Endothelial cell of umbilical vein (primary cell): ENCODE data around the gene ARHGAP32.

Experiments used
- CTCF ChIP-seq, 2 donors: IDR thresholded peaks; 1 replicate in 1 of 2; 2 replicates in 1 of 2; pipeline ENCODE4 v1.5.1; 2011; ENCODE audit warnings: low read length in 2 of 2, mild to moderate bottlenecking in 2 of 2, moderate library complexity in 2 of 2, control low read depth in 1 of 2, inconsistent platforms in 1 of 2, low read depth in 1 of 2; ENCODE audit not compliant: insufficient read depth in 1 of 2; ENCODE audit errors: extremely low read depth in 1 of 2
- POLR2AphosphoS5 ChIP-seq: IDR thresholded peaks from 2 replicates; pipeline ENCODE4 v1.6.1; 2012; ENCODE audit warnings: low read depth, mild to moderate bottlenecking, control low read depth, low read length, moderate library complexity; ENCODE audit not compliant: insufficient read depth

DNA sequence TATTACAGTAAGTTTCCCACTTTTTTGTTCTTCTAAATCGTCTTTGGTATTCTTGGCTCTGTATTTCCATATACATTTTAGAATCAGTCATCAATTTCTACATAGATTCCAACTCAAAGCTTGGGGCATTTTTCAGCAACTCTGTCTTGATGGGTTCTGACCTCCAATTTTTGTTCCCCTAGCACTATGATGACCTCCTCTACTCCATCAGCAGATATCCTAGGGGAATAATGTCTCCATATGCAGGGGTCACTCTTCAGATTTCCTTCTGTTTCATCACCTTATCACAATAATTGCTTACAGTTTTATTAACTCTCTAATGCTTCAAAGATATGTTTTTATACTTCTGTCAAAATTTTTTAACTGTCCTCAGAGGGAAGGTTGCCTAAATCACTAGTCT is 158.1 kb downstream of the ARHGAP32 start:
- TF ChIP-seq CTCF (IDR thresholded peaks at IDR 0.05; ENCODE audit: extremely low read depth in 1 of 2, insufficient read depth in 1 of 2, low read depth in 1 of 2, low read length in 2 of 2): no peak
- TF ChIP-seq POLR2AphosphoS5: no peak
